ENCODE data around the gene BRD3.

BRD3 gene

GRCh38 chr9:134053941-134054761 is 13.7 kb downstream of the BRD3 start:
- DNase-seq = no peak

- DNase-seq = no peak
These were observed 14.4 kb downstream of the BRD3 start for GRCh38 chr9:134053401-134053871.

- no peak for DNase-seq
These were observed 14.9 kb downstream of the BRD3 start for GRCh38 chr9:134052941-134053340.

GRCh38 chr9:134052491-134052890 is 15.3 kb downstream of the BRD3 start:
- no peak for DNase-seq

GRCh38 chr9:134051319-134051718 is 16.5 kb downstream of the BRD3 start:
- DNase-seq = no peak

- no peak for DNase-seq
These were observed 17.1 kb downstream of the BRD3 start for GRCh38 chr9:134050726-134051125.

- DNase-seq = no peak
These were observed 17.8 kb downstream of the BRD3 start for GRCh38 chr9:134049772-134050588.

- no peak for DNase-seq
These were observed 18.6 kb downstream of the BRD3 start for GRCh38 chr9:134049236-134049635.

- no peak for DNase-seq
These were observed 19.3 kb downstream of the BRD3 start for GRCh38 chr9:134048582-134048968.

GRCh38 chr9:134047868-134048581 is 19.8 kb downstream of the BRD3 start:
- DNase-seq = no peak

- no peak for DNase-seq
These were observed 20.7 kb downstream of the BRD3 start for GRCh38 chr9:134046894-134047681.

- no peak for DNase-seq
These were observed 21.8 kb downstream of the BRD3 start for GRCh38 chr9:134045841-134046544.

GRCh38 chr9:134044944-134045343 is 22.9 kb downstream of the BRD3 start:
- DNase-seq = no peak

GRCh38 chr9:134043531-134043988 is 24.3 kb downstream of the BRD3 start:
- no peak for DNase-seq

GRCh38 chr9:134041649-134041962 is 26.2 kb downstream of the BRD3 start:
- no peak for DNase-seq

GRCh38 chr9:134040781-134041648 is 26.8 kb downstream of the BRD3 start:
- DNase-seq = no peak

- no peak for DNase-seq
These were observed 27.7 kb downstream of the BRD3 start for GRCh38 chr9:134040176-134040565.

- DNase-seq = no peak
These were observed 28.2 kb downstream of the BRD3 start for GRCh38 chr9:134039386-134040175.

GRCh38 chr9:134037641-134038040 is 30.2 kb downstream of the BRD3 start:
- no peak for DNase-seq

- no peak for DNase-seq
These were observed 31.7 kb downstream of the BRD3 start for GRCh38 chr9:134036130-134036529.
